Pancreas (tissue), 10 donors: ENCODE results near the gene UPK3A. TPM values are rescaled to one million over a fixed set of nuclear protein-coding genes. Genes with fewer than 3 reads are reported as not detected.
A peak's percentile ranks its signal among the peaks of the same experiment; 100 is the strongest.

Experiments used
- ATAC-seq, 4 donors: fragments of 200-7000 bp; cut with Tn5 transposase; one replicate each; pipeline versions ENCODE4 v1.8.0 to v1.9.1; 2020; ENCODE audit warnings: mild to moderate bottlenecking in 4 of 4, moderate library complexity in 4 of 4
- DNase-seq, 6 donors: peaks; one replicate each; pipeline ENCODE4 v3.0.0-alpha.2; 2020
- FAIRE-seq: peaks from 2 replicates; lab custom pipeline; 2012; peaks lifted over from hg19 to GRCh38; lab: Jason Lieb, UNC
- H3K27ac ChIP-seq, 4 donors: fragments of 200-600 bp; sonication (generic); 1 replicate in 3 of 4; 2 replicates in 1 of 4; pipeline versions ENCODE4 v1.5.0 to v1.8.0; 2020
- H3K27me3 ChIP-seq, 4 donors: fragments of 200-600 bp; one replicate each; pipeline ENCODE4 v1.8.0; 2021
- H3K36me3 ChIP-seq, 3 donors: fragments of 200-600 bp; sonication (generic) in 1 of 3; one replicate each; pipeline versions ENCODE4 v1.5.0 to v1.8.0; 2020 to 2021
- H3K4me1 ChIP-seq, 3 donors: fragments of 200-600 bp; one replicate each; pipeline ENCODE4 v1.8.0; 2021
- H3K4me3 ChIP-seq, 4 donors: fragments of 200-600 bp; sonication (generic) in 2 of 4; one replicate each; pipeline versions ENCODE4 v1.5.0 to v1.8.0; 2020 to 2021
- H3K9me3 ChIP-seq, 4 donors: fragments of 200-600 bp; one replicate each; pipeline ENCODE4 v1.8.0; 2021
- WGBS, 2 donors: extraction: QIAGEN DNeasy Blood & Tissue Kit; methylation state at CpG; one replicate each; pipeline ENCODE4 v1.1.7; 2013; 5-methylcytosine and 5-hydroxymethylcytosine counted together
- intact Hi-C, 3 donors: fragments of 100-400 bp; cut with DNase I; formaldehyde crosslinking; loops; one replicate each; pipeline versions ENCODE4 v1.11.1 to v1.14.2; 2022
- polyA plus RNA-seq, 2 donors: library from polyadenylated mRNA; stranded (reverse); fragments of 200-250 nt; gene quantifications; one replicate each; pipeline ENCODE4 v1.2.3, GENCODE V29; 2013
- total RNA-seq, 6 donors: library from RNA; stranded (reverse); fragmentation: NEBNext Ultra II Directional in 4 of 6; extraction: Animal tissue kit (Norgen Biotek cat#: 25700) in 4 of 6; gene quantifications; one replicate each; pipeline versions ENCODE4 v1.2.1 to v1.2.4, GENCODE V29; 2021 to 2023
- TF ChIP-seq, protein P1 (sequence below), 4 donors: fragments of 200-600 bp; sonication (generic) in 3 of 4; IDR thresholded peaks; one replicate each; pipeline versions ENCODE4 v1.5.0 to v1.8.0; 2021; ENCODE audit warnings: antibody characterized with exemption in 4 of 4
- donor health status: healthy with polysubstance abuse.
- donor health status: DM: no; HTN: no; CAD: no; lungs with moderate emphysema.
- donor health status: DM: no; HTN: no; CAD: no.
- donor health status: control.
- donor health status: control.
- donor health status: Bipolar disorder and iron deficiency.
- donor health status: DM: yes; HTN: yes; CAD: no.
- donor health status: DM: no; HTN: no; CAD: no.
- donor health status: DM: no; HTN: no; CAD: no.
- donor health status: DM: yes; HTN: yes; CAD: no.

UPK3A gene
- total and polyA plus RNA-seq, 8 donors: 0.21 TPM; not detected in 7

DNA sequence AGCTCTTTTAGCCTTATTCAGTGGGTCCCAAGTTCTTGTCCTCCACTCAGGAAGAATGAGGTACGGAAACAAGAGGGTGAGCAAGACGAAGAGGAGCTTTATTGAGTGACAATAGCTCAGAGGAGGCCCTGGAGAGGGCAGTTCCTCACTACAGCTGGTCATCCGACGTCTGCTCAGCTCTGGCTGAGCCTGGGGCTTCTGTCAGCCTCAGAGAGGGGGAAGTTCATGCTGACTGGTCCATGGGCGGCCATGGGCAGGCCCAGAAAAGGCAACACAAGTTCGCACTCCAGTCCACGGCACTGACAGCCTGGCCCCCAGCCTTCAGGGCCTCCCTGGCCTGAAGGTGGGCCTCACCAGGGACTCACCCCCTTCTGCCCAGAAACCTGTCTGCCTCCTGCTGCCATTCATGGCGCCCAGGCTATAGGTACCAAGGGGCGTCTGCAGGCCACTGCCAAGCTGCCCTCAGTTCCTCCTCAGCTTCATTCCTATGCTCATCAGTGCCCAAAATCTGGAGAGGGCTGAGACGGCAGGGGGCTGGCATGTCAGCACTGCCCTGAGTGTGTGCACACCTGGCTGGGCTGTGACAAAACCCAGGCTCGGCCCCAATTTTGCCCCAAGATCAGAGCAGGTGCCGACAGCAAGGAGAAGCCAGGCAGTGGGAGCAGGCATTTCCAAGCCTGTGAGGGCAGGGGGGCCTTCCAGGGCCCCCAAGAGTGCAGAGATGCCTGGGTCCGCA lies 22.4 kb upstream of the UPK3A start:
- Histone ChIP-seq H3K9me3 (no peaks in the 10 kb centered on the region), H3K4me3 (no peak overlapping the region), H3K4me1 (peaks cover 0 to 3% (median 0%) of the 10 kb centered on the region in 3 donors), H3K36me3 (no peaks in the 10 kb centered on the region), H3K27ac (no peak overlapping the region), H3K27me3 (no peaks in the 10 kb centered on the region)
- intact Hi-C loops: loop anchor here in 1 of 3 donors (10.0 kb wide), 1 partner anchor 172 kb away; no protein-coding TSS in a partner anchor
- TF ChIP-seq, protein P1, sequence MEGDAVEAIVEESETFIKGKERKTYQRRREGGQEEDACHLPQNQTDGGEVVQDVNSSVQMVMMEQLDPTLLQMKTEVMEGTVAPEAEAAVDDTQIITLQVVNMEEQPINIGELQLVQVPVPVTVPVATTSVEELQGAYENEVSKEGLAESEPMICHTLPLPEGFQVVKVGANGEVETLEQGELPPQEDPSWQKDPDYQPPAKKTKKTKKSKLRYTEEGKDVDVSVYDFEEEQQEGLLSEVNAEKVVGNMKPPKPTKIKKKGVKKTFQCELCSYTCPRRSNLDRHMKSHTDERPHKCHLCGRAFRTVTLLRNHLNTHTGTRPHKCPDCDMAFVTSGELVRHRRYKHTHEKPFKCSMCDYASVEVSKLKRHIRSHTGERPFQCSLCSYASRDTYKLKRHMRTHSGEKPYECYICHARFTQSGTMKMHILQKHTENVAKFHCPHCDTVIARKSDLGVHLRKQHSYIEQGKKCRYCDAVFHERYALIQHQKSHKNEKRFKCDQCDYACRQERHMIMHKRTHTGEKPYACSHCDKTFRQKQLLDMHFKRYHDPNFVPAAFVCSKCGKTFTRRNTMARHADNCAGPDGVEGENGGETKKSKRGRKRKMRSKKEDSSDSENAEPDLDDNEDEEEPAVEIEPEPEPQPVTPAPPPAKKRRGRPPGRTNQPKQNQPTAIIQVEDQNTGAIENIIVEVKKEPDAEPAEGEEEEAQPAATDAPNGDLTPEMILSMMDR (IDR thresholded peaks at IDR 0.05): no peak
- ATAC-seq: peak in 1 of 4 donors; percentile 26
- 70 to 88% methylated on average over 13 of the region's 13 CpGs for WGBS, 2 donors
- FAIRE-seq: no peak
- no peak for DNase-seq

DNA sequence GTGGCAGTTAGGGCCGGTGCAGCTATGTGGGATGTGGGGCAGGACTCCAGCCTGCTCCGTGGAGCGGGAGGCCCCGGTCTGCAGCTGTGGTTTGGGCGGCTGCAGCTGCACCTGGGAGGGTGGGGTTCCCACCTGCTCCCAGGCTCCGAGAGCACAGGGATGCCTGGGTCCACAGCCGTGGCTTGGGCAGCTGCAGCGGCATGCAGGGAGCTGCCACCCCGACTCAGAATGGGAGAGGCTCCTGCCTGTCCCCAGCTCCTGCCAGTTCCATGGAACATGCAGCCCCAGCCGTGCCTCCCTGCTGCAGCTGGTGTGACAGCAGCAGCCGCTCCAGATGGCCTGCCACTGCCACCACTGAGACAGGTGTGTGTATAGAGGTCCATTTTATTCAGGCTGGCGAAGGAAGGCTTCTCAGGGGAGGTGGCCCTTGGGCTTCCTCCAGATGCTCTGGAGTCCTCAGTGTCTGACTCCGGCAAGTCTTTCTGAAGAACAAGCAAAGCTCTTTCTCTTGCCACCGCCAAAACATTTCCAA lies 21.8 kb upstream of the UPK3A start:
- Histone ChIP-seq H3K27me3 (no peaks in the 10 kb centered on the region), H3K27ac (no peak overlapping the region), H3K4me3 (no peak overlapping the region), H3K4me1 (peaks cover 0 to 3% (median 0%) of the 10 kb centered on the region in 3 donors), H3K36me3 (no peaks in the 10 kb centered on the region), H3K9me3 (no peaks in the 10 kb centered on the region)
- ATAC-seq: no peak
- DNase-seq: no peak
- TF ChIP-seq, protein P1 (IDR thresholded peaks at IDR 0.05): no peak
- FAIRE-seq: no peak
- WGBS, 2 donors: 69 to 77% methylated on average over 13 to 14 of the region's 14 CpGs
- intact Hi-C loops: loop anchor here in 1 of 3 donors (10.0 kb wide), 1 partner anchor 172 kb away; no protein-coding TSS in a partner anchor

DNA sequence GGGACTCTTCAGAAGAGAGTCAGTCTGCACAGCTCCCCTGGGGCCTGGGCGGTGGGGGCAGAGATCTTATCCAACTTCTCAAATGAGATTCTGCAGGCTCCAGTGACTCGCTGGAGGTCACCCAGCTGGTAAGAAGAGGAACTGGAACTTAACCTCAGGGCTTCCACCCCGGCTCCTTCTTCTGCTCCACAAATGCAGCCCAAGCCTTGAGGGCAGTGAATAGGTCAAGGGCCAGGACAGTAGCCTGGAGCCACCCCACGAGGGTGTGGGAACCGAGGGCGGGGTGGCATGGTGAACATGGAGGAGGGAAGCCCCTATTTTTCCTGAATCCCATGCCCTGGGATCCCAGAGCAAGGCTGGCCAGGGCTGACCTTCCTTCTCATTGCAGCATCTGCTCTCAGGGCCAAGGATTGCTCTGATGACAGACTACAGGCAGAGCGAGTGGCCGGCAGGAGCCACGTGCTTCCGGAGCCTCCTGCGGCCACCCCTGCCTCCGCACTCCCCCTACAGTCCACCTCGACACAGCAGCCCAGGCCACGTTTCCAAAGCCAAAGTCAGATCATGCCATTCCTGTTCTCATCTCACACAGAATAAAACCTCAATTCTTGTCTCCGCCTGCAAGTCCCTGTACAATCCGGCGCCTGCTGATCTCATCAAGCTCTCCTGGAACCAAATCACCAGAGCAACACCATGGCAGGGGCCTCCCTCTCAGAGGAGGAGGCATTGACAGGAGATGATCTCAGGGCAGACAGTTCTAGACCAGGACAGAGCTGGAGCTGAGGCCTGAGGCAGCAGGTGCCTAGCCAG lies 21.1 kb upstream of the UPK3A start:
- H3K36me3 ChIP-seq: no peaks in the 10 kb centered on the region
- no peaks in the 10 kb centered on the region for H3K9me3 ChIP-seq
- ATAC-seq: peak; percentile 88 to 97 (median 96)
- TF ChIP-seq, protein P1 (IDR thresholded peaks at IDR 0.05): peak; percentile 31 to 73 (median 58)
- no peak for FAIRE-seq
- peaks cover 0 to 3% (median 0%) of the 10 kb centered on the region in 3 donors for H3K4me1 ChIP-seq
- no peak overlapping the region for H3K4me3 ChIP-seq
- peak overlapping the region in 1 of 4 donors; percentile 36 for H3K27ac ChIP-seq
- WGBS, 2 donors: 28 to 34% methylated on average over 17 of the region's 17 CpGs
- no peaks in the 10 kb centered on the region for H3K27me3 ChIP-seq
- intact Hi-C loops: loop anchor here in 1 of 3 donors (10.0 kb wide), 1 partner anchor 171 kb away; no protein-coding TSS in a partner anchor
- DNase-seq: peak; percentile 71 to 87 (median 78)

DNA sequence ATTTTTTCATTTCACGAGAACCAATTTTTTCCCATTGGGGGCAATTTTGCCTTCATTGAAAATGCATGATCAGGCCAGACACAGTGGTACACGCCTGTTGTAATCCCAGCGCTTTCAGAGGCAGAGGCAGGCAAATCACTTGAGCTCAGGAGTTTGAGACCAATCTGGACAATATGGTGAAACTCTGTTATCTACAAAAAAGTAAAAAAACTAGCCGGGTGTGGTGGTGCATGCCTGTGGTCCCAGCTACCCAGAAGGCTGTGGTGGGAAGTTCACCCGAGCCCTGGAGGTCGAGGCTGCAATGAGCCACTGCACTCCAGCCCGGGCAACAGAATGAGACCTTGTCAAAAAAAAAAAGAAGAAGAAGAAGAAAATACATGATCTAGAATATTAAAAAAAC lies 19.2 kb upstream of the UPK3A start:
- no peak for DNase-seq
- WGBS, 2 donors: 55 to 73% methylated on average over 7 of the region's 7 CpGs
- H3K27ac ChIP-seq: no peak overlapping the region
- H3K9me3 ChIP-seq: no peaks in the 10 kb centered on the region
- intact Hi-C loops: loop anchor here (5.0 to 10.0 kb wide), 3 partner anchors 169 to 287 kb away; no protein-coding TSS in a partner anchor
- H3K36me3 ChIP-seq: no peaks in the 10 kb centered on the region
- no peak for FAIRE-seq
- H3K27me3 ChIP-seq: no peaks in the 10 kb centered on the region
- peaks cover 0 to 7% (median 4%) of the 10 kb centered on the region in 3 donors for H3K4me1 ChIP-seq
- no peak overlapping the region for H3K4me3 ChIP-seq
- TF ChIP-seq, protein P1 (IDR thresholded peaks at IDR 0.05): no peak
- ATAC-seq: no peak
